Heart right ventricle (tissue), 16 donors: ENCODE results near the gene RGL2. TPM values are rescaled to one million over a fixed set of nuclear protein-coding genes. Genes with fewer than 3 reads are reported as not detected.
A peak's percentile ranks its signal among the peaks of the same experiment; 100 is the strongest.

ENCODE experiments used
- ATAC-seq, 8 donors: fragments of 200-7000 bp; cut with Tn5 transposase; one replicate each; pipeline ENCODE4 v1.9.1; 2020; ENCODE audit warnings: mild to moderate bottlenecking in 8 of 8, moderate library complexity in 8 of 8, moderate number of reproducible peaks in 1 of 8
- DNase-seq, 2 donors: peaks; one replicate each; pipeline ENCODE4 v3.0.0-alpha.2; 2020
- H3K27ac ChIP-seq, 10 donors: fragments of 200-600 bp; sonication (generic) in 2 of 10; one replicate each; pipeline versions ENCODE4 v1.5.0 to v1.8.0; 2020 to 2022; ENCODE audit warnings: mild to moderate bottlenecking in 3 of 10
- H3K27me3 ChIP-seq, 7 donors: fragments of 200-600 bp; one replicate each; pipeline ENCODE4 v1.8.0; 2021 to 2022; ENCODE audit warnings: mild to moderate bottlenecking in 2 of 7
- H3K36me3 ChIP-seq, 9 donors: fragments of 200-600 bp; sonication (generic) in 1 of 9; one replicate each; pipeline versions ENCODE4 v1.5.0 to v1.8.0; 2020 to 2022; ENCODE audit warnings: mild to moderate bottlenecking in 2 of 9
- H3K4me1 ChIP-seq, 9 donors: fragments of 200-600 bp; sonication (generic) in 1 of 9; one replicate each; pipeline versions ENCODE4 v1.5.0 to v1.8.0; 2020 to 2022; ENCODE audit warnings: mild to moderate bottlenecking in 4 of 9
- H3K4me3 ChIP-seq, 10 donors: fragments of 200-600 bp; sonication (generic) in 2 of 10; one replicate each; pipeline versions ENCODE4 v1.5.0 to v1.8.0; 2020 to 2022; ENCODE audit warnings: mild to moderate bottlenecking in 7 of 10, moderate library complexity in 2 of 10
- H3K9me3 ChIP-seq, 11 donors: fragments of 200-600 bp in 10 of 11; sonication (generic) in 2 of 11; one replicate each; pipeline versions ENCODE4 v1.5.0 to v1.8.0; 2013 to 2022; ENCODE audit warnings: mild to moderate bottlenecking in 2 of 11, control low read depth in 1 of 11, moderate library complexity in 1 of 11
- WGBS, 2 donors: extraction: QIAGEN DNeasy Blood & Tissue Kit; methylation state at CpG; one replicate each; pipeline ENCODE4 v1.1.7; 2013; ENCODE audit warnings: inconsistent platforms in 1 of 2; 5-methylcytosine and 5-hydroxymethylcytosine counted together
- intact Hi-C, 10 donors: fragments of 100-400 bp; cut with DNase I; formaldehyde crosslinking; loops; one replicate each; pipeline versions ENCODE4 v1.11.1 to v1.14.2; 2022
- polyA plus RNA-seq, 2 donors: library from polyadenylated mRNA; stranded (reverse); fragments of 200-250 nt; gene quantifications; one replicate each; pipeline ENCODE4 v1.2.3, GENCODE V29; 2013
- total RNA-seq, 10 donors: library from RNA; stranded (reverse); fragmentation: NEBNext Ultra II Directional in 3 of 10; extraction: Animal tissue kit (Norgen Biotek cat#: 25700) in 3 of 10; gene quantifications; one replicate each; pipeline versions ENCODE4 v1.2.1 to v1.2.4, GENCODE V29; 2021 to 2023
- TF ChIP-seq, protein P1 (sequence below), 9 donors: fragments of 200-600 bp; sonication (generic) in 2 of 9; IDR thresholded peaks; one replicate each; pipeline versions ENCODE4 v1.5.0 to v1.8.0; 2021 to 2022; ENCODE audit warnings: antibody characterized with exemption in 9 of 9, mild to moderate bottlenecking in 5 of 9, moderate library complexity in 1 of 9
- donor health status: Arrhythmogenic right ventricular cardiomyopathy.
- donor health status: ischemic (EF 13 %, LVEDD 7.1; RV severe dilation, severe dysfunction).
- donor health status: healthy with polysubstance abuse.
- donor health status: DM: no; HTN: yes; CAD: no.
- donor health status: DM: no; HTN: no; CAD: no.
- donor health status: ischemic (EF 25% LVEDD 6.9; RV normal size, moderate dysfunction).
- donor health status: ischemic (EF 25% LVEDD 5.7; RV mildly dilated, moderate dysfunction).
- donor health status: healthy.
- donor health status: DM: yes; HTN: yes; CAD: no.
- donor health status: Ischemic cardiomyopathy.
- donor health status: ischemic (EF 35%, LVEDD 5.7; RV mildly dilated, moderate dysfunction).
- donor health status: nonischemic (EF 11% LVEDD 7.7; RV severe dilation, severe dysfunction).
- donor health status: DM: yes; HTN: yes; CAD: no.
- donor health status: PGD.
- donor health status: ischemic (EF 29% LVEDD 5.4; RV normal size, mild dysfunction).
- donor health status: nonischemic (EF 23%, LVEDD 6.1; RV moderate dilation, normal function).

RGL2 gene
- total and polyA plus RNA-seq, 12 donors, result 40.7 to 79.8 (median 51.9) TPM

DNA sequence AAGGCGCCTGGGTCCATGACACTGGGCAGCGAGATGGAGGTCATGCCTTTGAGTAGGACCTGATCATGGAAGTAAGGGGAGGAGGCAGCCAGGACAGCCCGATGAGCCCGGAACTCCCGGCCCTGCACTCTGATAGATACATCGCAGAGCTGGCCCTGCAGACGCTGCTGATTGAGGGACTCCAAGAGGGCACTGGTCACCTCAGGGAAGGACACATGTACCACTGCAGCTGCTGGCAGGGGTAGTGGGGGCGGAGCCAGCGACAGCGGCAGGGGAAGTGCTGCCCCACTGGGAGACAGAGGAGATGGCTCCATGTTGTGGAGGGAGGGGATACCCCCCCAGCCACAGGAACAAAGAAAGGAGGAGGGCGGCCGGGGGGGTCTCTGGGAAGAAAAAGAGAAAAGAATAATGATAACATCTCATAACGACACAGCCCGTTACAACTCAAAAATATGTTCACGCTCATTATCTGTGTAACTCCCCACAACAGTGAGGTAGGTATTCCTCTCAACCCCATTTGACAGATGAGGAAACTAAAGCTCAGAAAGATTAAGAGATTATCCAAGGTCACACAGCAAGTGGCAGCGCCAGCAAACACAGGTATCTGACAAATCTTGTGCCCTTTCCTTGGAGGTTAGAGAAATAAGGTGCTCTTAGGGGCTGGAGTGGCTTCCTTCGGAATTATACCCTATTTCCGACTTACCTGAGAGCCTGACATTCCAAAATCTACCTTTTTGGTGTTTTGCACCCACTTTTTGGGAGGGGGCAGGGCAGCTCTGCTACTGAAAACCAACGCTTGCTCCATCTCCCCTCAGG is 18.1 kb upstream of the RGL2 start:
- H3K9me3 ChIP-seq, result no peaks in the 10 kb centered on the region
- TF ChIP-seq, protein P1, sequence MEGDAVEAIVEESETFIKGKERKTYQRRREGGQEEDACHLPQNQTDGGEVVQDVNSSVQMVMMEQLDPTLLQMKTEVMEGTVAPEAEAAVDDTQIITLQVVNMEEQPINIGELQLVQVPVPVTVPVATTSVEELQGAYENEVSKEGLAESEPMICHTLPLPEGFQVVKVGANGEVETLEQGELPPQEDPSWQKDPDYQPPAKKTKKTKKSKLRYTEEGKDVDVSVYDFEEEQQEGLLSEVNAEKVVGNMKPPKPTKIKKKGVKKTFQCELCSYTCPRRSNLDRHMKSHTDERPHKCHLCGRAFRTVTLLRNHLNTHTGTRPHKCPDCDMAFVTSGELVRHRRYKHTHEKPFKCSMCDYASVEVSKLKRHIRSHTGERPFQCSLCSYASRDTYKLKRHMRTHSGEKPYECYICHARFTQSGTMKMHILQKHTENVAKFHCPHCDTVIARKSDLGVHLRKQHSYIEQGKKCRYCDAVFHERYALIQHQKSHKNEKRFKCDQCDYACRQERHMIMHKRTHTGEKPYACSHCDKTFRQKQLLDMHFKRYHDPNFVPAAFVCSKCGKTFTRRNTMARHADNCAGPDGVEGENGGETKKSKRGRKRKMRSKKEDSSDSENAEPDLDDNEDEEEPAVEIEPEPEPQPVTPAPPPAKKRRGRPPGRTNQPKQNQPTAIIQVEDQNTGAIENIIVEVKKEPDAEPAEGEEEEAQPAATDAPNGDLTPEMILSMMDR (IDR thresholded peaks at IDR 0.05), result no peak
- H3K27me3 ChIP-seq, result no peaks in the 10 kb centered on the region
- DNase-seq, result peak in 1 of 2 donors; percentile 57
- peak overlapping the region in 9 of 10 donors; percentile 37 to 73 (median 63) for H3K4me3 ChIP-seq
- H3K27ac ChIP-seq, result peak overlapping the region in 9 of 10 donors; percentile 75 to 93 (median 86)
- WGBS, 2 donors, result 68 to 72% methylated on average over 19 of the region's 19 CpGs
- peaks cover 17 to 75% (median 68%) of the 10 kb centered on the region in 9 donors for H3K4me1 ChIP-seq
- intact Hi-C loops, result loop anchor here in 5 of 10 donors (2.0 to 10.0 kb wide), 3 partner anchors 18 to 98 kb away; partner anchors contain the start of genes CUTA (in 2 of the 5), PHF1 (in 2 of the 5), RGL2 (in 2 of the 5) and RPS18 (in 1 of the 5)
- H3K36me3 ChIP-seq, result peaks cover 0 to 43% (median 17%) of the 10 kb centered on the region in 9 donors
- ATAC-seq, result peak in 1 of 8 donors; percentile 4

DNA sequence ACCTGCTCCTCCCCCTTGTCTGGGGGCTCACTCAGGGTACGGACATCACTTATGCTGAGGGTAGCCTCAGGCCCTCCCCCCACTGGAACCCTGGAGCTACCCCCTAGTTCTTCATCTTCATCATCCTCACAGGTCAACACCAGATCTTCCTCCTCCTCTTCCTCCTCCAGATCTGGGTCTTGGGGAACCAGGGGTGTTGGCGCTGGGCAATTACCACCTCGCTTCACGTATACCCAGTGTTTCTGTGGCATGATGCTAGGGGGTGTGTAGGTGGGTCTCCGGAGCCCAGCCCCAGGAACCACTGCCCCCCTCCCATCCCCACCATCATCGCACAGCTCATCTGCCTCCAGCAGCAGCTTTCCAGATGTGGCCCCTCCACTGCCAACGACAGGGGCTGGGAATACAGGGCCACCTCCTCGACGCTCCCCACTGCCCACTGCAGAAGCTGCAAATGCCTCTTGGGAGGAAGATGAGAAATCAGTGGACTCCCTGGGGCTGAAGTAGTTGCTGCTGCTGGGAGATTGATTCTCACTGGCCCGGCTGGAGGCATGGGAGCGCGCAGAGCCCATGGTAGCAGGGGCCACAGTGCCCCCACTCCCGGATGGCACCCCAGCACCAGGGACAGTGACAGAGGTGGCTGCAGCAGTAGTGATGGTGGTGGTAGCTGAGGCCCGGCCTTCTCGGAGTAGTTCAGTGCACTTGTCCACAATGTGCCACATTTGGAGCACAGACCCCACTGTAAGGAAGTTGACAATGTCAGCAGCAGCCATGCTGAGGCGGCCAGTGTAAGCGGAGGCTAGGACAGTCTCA is 17.3 kb upstream of the RGL2 start:
- H3K4me3 ChIP-seq, result no peak overlapping the region
- H3K36me3 ChIP-seq, result peaks cover 0 to 46% (median 18%) of the 10 kb centered on the region in 9 donors
- intact Hi-C loops, result loop anchor here in 5 of 10 donors (2.0 to 10.0 kb wide), 3 partner anchors 17 to 99 kb away; partner anchors contain the start of genes CUTA (in 2 of the 5), PHF1 (in 2 of the 5), RGL2 (in 2 of the 5) and RPS18 (in 1 of the 5)
- peaks cover 13 to 75% (median 66%) of the 10 kb centered on the region in 9 donors for H3K4me1 ChIP-seq
- 86 to 89% methylated on average over 17 of the region's 17 CpGs for WGBS, 2 donors
- peak overlapping the region in 6 of 10 donors; percentile 21 to 99 (median 86) for H3K27ac ChIP-seq
- H3K9me3 ChIP-seq, result no peaks in the 10 kb centered on the region
- no peaks in the 10 kb centered on the region for H3K27me3 ChIP-seq
- DNase-seq, result no peak
- no peak for ATAC-seq
- TF ChIP-seq, protein P1 (IDR thresholded peaks at IDR 0.05), result no peak

DNA sequence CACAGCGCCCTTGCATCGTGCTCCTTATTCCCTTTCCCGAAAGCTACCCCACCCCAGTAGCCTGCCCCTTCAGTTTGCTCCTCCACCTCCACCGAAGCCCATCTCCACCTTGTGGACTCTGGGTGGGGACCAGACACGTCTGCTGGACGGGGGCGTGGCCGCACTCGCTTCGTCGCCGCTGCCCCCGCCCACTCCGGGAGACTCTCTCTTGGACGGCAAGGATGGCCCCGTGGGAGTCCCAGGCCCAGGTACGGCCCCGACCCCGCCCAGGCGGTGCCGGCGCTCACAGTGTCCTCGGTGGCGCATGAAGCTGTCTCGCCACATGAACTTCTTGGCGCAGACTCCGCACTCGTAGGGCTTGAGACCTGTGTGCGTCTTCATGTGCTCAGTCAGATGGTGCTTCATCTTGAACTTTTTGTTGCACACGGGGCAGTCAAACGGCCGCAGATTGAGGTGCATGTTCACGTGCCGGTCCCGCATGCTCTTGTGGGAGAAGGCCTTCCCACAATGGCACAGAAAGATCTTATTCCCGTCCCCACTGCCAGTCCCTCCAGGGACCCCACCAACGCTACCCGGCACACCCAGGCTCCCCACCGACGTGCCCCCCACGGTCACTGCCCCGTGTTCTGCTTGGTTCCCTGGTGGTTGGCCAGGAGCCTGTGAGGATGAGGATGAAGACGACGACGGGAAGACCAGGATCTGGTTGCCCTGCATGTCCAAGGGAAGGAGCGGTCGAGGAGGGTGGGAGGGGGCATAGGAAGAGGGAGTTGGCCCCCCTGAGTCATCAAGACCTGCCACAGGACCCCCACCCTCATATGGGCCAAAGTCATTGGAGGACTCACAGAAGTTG is 16.4 kb upstream of the RGL2 start:
- intact Hi-C loops, result loop anchor here in 2 of 10 donors (10.0 kb wide), 1 partner anchor 100 kb away; the partner anchor contains the start of genes CUTA (in 2 of the 2) and PHF1 (in 2 of the 2)
- peak; percentile 54 to 59 for DNase-seq
- H3K27me3 ChIP-seq, result no peaks in the 10 kb centered on the region
- no peaks in the 10 kb centered on the region for H3K9me3 ChIP-seq
- WGBS, 2 donors, result 37% methylated on average over 47 of the region's 47 CpGs
- H3K27ac ChIP-seq, result peak overlapping the region; percentile 93 to 100 (median 98)
- peak in 2 of 8 donors; percentile 0 to 3 for ATAC-seq
- peaks cover 0 to 46% (median 24%) of the 10 kb centered on the region in 9 donors for H3K36me3 ChIP-seq
- TF ChIP-seq, protein P1 (IDR thresholded peaks at IDR 0.05), result peak in 1 of 9 donors; percentile 10
- peaks cover 12 to 73% (median 59%) of the 10 kb centered on the region in 9 donors for H3K4me1 ChIP-seq
- peak overlapping the region in 9 of 10 donors; percentile 78 to 99 (median 92) for H3K4me3 ChIP-seq
